Cerebellar nuclear complex (tissue), 1 donor: ENCODE results near the gene LRCH4.

ENCODE experiments used
- DNase-seq, 2 experiments: peaks; one replicate each; lab custom pipeline; 2025; lab: John Stamatoyannopoulos, UW

Gene LRCH4, protein sequence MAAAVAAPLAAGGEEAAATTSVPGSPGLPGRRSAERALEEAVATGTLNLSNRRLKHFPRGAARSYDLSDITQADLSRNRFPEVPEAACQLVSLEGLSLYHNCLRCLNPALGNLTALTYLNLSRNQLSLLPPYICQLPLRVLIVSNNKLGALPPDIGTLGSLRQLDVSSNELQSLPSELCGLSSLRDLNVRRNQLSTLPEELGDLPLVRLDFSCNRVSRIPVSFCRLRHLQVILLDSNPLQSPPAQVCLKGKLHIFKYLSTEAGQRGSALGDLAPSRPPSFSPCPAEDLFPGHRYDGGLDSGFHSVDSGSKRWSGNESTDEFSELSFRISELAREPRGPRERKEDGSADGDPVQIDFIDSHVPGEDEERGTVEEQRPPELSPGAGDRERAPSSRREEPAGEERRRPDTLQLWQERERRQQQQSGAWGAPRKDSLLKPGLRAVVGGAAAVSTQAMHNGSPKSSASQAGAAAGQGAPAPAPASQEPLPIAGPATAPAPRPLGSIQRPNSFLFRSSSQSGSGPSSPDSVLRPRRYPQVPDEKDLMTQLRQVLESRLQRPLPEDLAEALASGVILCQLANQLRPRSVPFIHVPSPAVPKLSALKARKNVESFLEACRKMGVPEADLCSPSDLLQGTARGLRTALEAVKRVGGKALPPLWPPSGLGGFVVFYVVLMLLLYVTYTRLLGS

DNA sequence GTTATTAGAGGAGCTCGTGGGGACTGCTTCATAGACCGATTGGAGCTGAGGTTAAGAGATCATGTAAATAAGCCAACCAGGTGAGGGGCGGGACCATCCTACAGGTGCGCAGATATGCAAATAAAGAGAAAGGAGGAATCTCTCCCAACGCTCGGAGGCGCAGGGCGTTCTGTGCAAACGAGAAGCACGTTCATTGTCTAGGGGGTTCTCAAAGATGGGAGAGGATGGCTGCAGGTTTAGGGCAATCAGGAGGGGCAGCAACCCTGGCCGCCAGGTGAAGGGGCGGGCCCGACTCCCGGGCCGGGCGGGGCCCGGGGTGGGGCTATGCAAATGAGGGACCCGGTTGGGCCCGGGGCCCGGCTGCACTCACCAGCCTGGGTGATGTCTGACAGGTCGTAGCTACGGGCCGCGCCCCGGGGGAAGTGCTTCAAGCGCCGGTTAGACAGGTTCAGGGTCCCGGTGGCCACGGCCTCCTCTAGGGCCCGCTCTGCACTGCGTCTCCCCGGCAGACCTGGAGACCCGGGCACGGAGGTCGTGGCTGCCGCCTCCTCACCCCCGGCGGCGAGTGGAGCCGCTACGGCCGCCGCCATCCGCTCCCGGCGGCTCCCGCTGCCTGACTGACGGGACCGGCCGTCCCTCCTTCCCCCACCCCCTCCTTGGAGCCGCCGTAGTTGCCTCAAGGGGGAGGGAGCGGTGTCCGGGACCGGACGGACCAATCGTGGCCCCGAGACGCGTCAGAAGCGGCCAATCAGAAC, at the start of gene LRCH4:
TSS of gene LRCH4 (minus strand) at position 619 of the 755 bp plus-strand sequence. CDS start at position 590, 29 bp downstream.
- no peak for DNase-seq

DNA sequence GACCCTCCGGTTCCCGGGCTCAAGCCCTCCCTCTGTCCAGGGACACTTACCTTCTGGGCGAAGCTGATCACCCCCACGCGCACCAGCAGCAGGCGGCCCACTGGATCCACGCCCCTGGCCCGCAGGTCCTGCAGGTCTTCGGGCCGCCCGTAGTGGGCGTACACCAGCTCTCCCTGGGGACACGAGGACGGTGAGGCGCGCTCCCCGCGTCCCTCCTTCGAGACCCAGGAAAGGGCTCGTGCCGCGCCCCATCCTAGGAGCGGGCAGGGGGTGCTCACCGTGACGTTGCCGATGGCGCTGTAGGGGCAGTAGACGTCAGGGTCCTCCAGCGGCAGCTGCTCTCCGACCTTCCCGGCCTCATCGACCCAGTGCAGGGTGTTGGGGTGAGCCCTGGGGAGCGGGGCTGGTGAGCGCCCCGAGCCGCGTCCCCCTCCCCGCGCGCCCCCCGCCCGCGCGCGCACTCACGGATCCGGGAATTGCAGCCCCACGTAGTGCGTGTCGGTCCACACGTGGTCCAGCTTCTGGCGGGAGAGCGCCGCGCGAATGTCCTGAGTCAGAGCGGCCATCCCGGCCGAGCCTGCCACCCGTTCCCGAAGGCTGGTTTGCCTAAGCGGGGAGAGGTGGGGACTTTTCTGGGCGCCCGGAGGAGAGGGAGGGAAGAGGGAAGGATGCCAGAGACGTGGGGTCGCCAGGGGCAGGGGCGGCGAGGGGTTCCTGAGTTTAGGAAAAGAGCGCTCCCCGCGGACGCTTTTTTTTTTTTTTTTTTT, 47.2 kb upstream of the LRCH4 start:
- no peak for DNase-seq

DNA sequence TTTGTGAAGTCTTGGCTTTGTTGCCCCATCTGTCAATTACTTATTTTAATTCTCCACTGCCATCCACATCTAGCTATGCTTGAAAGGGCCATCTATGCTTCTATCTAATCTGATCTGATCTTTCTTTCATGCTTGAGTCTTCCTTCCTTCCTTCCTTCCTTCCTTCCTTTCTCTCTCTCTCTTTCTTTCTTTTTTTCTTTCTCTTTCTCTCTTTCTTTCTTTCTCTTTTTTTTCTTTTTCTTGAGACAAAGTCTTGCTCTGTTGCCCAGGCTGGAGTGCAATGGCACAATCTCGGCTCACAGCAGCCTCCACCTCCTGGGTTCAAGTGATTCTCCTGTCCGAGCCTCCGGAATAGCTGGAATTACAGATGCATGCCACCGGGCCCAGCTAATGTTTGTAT, 44.1 kb upstream of the LRCH4 start:
- no peak for DNase-seq

GRCh38 chr7:100629117-100629716, 43.3 kb upstream of the LRCH4 start:
- no peak for DNase-seq

DNA sequence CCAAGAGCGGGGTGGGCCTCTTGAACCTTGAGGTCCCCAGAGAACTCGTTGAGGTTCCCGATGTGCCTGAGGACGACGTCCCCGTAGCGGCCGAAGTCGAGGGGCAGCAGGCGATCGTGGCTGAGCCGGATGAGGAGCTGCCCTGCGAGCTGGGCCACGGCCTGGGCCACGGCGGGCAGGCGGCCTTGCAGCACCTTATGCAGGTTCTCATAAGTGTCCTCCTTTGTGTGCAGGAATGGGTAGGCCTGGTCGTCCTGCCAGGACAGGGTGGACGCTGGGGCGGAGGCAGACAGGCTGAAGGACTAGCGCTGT, 41.3 kb upstream of the LRCH4 start:
- no peak for DNase-seq

DNA sequence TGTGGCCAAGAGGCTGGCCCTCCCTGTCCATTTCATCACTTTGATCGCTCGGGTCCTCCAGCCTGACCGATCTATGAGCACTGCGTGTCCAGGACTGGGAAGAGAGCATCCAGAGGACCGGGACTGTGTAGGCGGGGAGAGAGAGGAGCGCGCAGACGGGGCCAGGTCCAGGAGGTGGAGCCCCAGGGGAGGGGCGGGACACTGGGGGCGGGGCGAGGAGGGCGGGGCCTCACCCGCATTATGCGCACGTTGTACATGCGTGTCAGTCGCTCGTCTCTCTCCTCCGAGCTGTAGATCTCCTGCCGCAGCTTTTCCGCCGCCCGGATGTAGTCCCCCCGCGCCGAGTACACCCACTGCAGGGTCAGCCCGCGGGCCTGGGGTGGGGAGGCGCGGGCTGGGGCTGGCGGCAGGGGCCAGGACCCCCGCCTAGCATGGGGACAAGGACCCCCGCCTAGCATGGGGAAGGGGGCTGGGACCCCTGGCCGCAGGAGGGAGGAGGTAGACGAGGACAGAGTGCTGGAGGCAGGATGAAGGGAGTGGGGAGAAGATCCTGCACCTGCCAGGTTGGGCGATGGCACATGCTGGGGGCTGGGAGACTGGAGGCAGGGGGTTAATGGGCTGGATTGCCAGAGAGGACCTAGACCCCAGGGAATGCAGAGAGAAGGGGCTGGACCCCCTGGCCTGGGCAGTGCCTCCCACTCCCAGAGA, 40.8 kb upstream of the LRCH4 start:
- DNase-seq = peak; percentile 4 to 29

GRCh38 chr7:100626055-100626454, 40.1 kb upstream of the LRCH4 start:
- DNase-seq = no peak

DNA sequence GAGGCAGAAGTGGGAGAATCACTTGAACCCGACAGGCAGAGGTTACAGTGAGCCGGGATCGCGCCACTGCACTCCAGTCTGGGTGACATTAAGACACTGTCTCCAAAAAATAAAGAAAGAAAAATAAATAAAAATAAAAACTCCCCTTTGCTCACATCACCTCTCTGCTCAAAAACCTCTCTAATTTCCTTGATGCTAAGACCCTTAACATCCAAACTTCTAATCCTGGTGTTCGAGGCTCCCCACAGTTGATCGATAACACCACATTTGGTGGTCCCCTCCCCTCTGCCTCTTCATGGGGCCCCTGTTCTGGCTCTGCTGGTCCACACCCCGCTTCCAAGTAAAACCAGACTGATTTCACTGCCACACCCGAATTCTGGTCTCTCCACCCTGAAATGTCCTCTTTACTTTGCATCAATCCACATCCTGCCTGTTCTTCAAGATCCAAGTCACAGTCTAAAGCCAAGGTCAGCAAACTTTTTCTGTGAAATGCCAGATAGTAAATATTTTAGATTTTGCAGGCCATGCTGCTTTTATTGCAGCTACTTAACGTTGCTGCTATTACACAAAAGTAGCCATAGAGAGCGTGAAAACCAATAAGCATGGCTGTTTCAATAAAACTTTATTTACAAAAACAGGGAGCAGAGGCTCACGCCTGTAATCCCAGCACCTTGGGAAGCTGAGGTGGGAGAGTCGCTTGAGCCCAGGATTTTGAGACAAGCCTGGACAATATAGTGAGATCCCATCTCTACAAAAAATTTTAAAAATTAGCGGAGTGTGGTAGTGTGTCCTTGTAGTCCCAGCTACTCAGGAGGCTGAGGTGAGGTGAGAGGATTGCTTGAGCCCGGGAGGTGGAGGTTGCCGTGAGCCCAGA, 38.3 kb upstream of the LRCH4 start:
- no peak for DNase-seq

- DNase-seq = no peak
These were observed 35.6 kb upstream of the LRCH4 start for GRCh38 chr7:100621554-100621953.

DNA sequence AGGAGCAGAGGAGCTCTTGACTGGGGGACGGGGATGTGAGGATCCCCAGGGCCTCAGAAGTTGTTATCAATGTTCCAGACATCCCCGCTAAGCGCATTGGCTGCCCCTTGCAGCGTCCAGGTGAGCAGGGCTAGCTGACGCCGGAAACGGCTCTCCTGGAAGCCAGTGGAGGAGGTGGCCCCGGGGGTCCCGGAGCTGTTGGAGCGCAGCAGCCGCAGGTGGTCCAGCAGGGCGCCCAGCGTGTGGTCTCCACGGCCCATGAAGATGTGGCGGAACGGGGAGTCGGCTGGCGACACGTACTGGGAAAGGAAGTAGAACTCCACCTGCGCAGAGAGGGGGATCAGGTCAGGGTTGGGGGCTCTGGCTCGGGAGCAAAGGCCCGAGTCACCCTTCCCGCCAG, 34.9 kb upstream of the LRCH4 start:
- DNase-seq = no peak

DNA sequence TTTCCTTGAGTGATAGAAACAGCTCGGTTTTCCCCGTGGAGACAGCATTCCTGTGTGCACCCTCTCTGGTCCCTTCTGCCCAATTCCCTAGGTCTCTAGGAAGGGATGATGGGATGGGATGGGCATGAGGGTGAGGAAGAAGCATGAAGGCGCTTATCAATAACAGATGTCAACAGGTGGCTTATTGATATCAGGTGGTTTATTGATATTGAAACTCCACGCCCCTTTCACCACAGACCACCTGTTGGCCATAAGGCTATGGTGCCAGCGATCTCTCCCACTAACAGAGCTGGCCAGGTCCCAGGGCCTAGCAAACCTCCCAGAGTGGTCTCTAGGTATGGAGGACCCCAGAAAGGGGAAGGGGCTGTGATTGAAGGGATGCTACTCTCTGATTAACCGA, 34.3 kb upstream of the LRCH4 start:
- DNase-seq = no peak

DNA sequence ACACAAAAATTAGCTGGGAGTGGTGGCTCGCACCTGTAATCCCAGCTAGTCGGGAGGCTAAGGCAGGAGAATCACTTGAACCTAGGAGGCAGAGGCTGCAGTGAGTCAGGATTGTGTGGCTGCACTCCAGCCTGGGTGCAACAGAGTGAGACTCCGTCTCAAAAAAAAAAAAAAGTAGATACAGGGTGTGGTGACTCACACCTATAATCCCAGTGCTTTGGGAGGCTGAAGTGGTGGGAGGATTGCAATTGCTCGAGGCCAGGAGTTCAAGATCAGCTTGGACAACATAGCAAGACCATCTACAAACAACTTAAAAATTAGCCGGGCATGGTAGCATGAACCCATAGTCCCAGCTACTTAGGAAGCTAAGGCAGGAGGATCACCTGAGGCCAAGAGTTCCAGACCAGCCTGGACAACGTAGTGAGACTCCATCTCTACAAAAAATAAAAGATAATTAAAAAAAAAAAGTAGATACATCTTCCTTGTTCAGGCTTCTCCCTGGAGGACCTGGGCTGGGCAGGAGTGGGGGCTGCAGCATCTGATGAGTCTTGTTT, 28.5 kb upstream of the LRCH4 start:
- no peak for DNase-seq

- no peak for DNase-seq
These were observed 27.7 kb upstream of the LRCH4 start for GRCh38 chr7:100613412-100614175.

- no peak for DNase-seq
These were observed 26.9 kb upstream of the LRCH4 start for GRCh38 chr7:100612730-100613390.

DNA sequence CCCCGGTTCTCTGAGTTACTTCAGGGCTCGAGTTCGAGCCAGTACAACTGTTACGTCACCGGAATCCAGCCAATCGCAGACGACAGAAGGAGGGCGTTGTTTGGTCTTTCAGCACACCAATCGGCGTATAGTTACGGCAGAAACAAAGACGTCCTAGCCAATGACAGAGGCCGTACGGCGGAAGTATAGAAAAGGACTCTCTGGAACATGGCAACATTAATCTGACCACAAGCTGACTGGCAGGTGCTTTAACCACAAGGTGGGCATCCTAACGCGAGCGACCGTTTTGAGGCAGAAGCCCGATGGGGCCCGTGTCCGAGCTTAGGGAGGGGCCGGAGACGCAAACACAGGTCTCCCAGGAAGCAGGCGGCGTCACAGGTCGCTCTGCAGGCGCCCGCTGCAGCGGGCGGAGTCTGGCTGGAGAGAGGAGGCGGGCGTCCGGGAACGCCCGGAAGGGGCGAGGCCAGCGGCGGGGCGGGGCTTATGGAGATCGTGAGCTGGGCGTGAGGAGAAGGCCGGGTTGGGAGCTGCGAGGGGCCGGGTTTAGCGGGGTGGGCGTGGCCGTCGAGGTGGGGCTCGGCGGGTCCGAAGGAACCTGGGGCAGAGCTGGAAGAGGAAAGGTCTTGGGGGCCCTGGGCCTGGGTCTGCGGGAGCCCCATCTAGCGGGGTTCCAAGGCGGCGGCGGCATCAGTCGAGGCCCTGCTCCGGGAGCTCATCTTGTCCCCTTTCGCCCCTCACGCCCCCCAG, 26.2 kb upstream of the LRCH4 start, which contains the start of gene MOSPD3:
TSS of gene MOSPD3 (plus strand) at position 558 of the 747 bp plus-strand sequence. CDS start 252 bp downstream, outside the sequence.
- DNase-seq = peak; percentile 94 to 99

DNA sequence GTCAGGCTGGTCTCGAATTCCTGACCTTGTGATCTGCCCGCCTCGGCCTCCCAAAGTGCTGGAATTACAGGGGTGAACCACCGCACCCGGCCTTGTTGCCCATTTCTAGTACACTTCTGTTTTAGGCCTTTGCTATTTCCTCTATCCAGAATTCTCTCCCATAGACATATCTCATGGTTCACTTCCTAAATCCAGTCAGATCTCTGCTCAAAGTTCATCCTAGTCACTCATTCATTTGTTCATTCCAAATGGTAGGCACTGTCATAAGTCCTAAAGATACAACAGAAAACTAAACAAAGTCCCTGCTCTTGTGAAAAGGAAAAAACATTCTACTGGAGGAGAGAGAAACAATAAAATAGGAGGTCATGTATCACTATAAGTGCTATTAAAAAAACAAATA, 24.0 kb upstream of the LRCH4 start:
- no peak for DNase-seq

GRCh38 chr7:100607111-100607510, 21.2 kb upstream of the LRCH4 start:
- no peak for DNase-seq

DNA sequence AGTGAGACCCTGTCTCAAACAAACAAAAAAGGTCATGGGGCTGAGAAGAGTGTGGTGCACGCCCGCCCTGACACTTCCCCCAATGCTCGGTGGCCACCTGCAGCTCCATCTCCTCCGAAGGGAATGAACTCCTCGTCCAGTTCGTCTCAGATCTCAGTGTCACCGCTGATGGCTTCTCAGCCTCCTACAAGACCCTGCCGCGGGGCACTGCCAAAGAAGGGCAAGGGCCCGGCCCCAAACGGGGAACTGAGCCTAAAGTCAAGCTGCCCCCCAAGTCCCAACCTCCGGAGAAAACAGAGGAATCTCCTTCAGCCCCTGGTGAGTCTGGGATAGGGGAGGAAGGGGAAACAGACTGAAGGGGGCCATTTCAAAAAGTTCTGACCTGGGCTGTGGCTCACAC, 20.4 kb upstream of the LRCH4 start:
- DNase-seq = no peak
